Lower lobe of right lung (tissue), 2 donors: ENCODE data around the gene NANOS1. TPM values are rescaled to one million over a fixed set of nuclear protein-coding genes. Genes with fewer than 3 reads are reported as not detected.

Experiments used
- ATAC-seq, 2 donors: fragments of 200-7000 bp; cut with Tn5 transposase; one replicate each; pipeline ENCODE4 v1.9.1; 2020 to 2022; ENCODE audit warnings: mild to moderate bottlenecking in 2 of 2, moderate library complexity in 2 of 2
- DNase-seq: peaks from one replicate; pipeline ENCODE4 v3.0.0-alpha.2; 2020
- H3K27ac ChIP-seq: fragments of 200-600 bp; one replicate; pipeline ENCODE4 v1.8.0; 2022
- H3K27me3 ChIP-seq: fragments of 200-600 bp; one replicate; pipeline ENCODE4 v1.8.0; 2022; ENCODE audit warnings: low read depth
- H3K36me3 ChIP-seq: fragments of 200-600 bp; one replicate; pipeline ENCODE4 v1.8.0; 2022; ENCODE audit warnings: mild to moderate bottlenecking
- H3K4me1 ChIP-seq: fragments of 200-600 bp; one replicate; pipeline ENCODE4 v1.8.0; 2022
- H3K4me3 ChIP-seq: fragments of 200-600 bp; one replicate; pipeline ENCODE4 v1.8.0; 2022; ENCODE audit warnings: mild to moderate bottlenecking
- H3K9me3 ChIP-seq: fragments of 200-600 bp; one replicate; pipeline ENCODE4 v1.8.0; 2022
- intact Hi-C: fragments of 100-400 bp; cut with DNase I; formaldehyde crosslinking; loops from one replicate; pipeline ENCODE4 v1.11.0; 2022
- total RNA-seq: library from RNA; stranded (reverse); fragmentation: NEBNext Ultra II Directional; extraction: Animal tissue kit (Norgen Biotek cat#: 25700); gene quantifications from one replicate; pipeline ENCODE4 v1.2.1, GENCODE V29; 2021
- TF ChIP-seq, protein P1 (sequence below): fragments of 200-600 bp; IDR thresholded peaks from one replicate; pipeline ENCODE4 v1.8.0; 2022; ENCODE audit warnings: antibody characterized with exemption, mild to moderate bottlenecking
- donor health status: DM: no; HTN: yes; CAD: no; lungs with severe emphysema.

The NANOS1 gene
- total RNA-seq, 1 donor from 2014 or later, result 1.9 TPM

DNA sequence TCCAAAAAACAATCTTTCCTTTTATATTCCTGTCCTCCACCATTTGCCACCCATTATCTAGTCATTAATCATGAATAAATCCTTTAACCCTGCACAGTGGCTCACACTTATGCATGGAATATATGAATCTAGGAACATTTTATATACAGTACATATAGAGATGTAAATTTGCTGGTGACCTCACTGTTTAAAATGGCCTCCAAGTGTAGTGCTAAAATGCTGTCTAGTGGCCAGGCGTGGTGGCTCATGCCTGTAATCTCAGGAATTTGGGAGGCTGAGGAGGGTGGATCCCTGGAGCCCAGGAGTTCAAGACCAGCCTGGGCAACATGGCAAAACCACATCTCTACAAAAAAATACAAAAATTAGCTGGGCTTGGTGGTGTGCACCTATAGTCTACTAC is 9.6 kb downstream of the NANOS1 start:
- Histone ChIP-seq H3K27me3 (no peaks in the 10 kb centered on the region), H3K36me3 (peaks cover 100% of the 10 kb centered on the region), H3K27ac (no peak overlapping the region), H3K4me3 (no peak overlapping the region), H3K9me3 (no peaks in the 10 kb centered on the region), H3K4me1 (no peaks in the 10 kb centered on the region)
- intact Hi-C loops, result no loop called here
- TF ChIP-seq, protein P1, sequence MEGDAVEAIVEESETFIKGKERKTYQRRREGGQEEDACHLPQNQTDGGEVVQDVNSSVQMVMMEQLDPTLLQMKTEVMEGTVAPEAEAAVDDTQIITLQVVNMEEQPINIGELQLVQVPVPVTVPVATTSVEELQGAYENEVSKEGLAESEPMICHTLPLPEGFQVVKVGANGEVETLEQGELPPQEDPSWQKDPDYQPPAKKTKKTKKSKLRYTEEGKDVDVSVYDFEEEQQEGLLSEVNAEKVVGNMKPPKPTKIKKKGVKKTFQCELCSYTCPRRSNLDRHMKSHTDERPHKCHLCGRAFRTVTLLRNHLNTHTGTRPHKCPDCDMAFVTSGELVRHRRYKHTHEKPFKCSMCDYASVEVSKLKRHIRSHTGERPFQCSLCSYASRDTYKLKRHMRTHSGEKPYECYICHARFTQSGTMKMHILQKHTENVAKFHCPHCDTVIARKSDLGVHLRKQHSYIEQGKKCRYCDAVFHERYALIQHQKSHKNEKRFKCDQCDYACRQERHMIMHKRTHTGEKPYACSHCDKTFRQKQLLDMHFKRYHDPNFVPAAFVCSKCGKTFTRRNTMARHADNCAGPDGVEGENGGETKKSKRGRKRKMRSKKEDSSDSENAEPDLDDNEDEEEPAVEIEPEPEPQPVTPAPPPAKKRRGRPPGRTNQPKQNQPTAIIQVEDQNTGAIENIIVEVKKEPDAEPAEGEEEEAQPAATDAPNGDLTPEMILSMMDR, result no peak
- ATAC-seq (no peak), DNase-seq (no peak)

DNA sequence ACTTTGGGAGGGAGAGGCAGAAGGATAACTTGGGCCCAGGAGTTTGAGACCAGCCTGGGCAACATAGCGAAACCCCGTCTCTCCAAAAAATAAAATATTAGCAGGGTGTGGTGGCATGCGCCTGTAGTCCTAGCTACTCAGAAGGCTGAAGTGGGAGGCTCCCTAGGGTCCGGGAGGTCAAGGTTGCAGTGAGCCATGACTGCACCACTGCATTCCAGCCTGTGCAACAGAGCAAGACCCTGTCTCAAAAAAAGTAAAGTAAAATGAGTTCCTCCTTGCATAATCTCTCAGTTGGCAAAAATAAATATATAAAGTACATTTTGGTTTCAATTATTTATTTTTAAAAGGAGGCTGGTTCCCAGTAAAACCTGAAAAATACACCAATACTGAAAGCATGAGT is 11.8 kb downstream of the NANOS1 start:
- intact Hi-C loops, result no loop called here
- DNase-seq (no peak), ATAC-seq (no peak)
- no peaks in the 10 kb centered on the region for H3K4me1 ChIP-seq
- TF ChIP-seq, protein P1, result no peak
- H3K27me3 ChIP-seq, result no peaks in the 10 kb centered on the region
- H3K9me3 ChIP-seq, result no peaks in the 10 kb centered on the region
- H3K36me3 ChIP-seq, result peaks cover 100% of the 10 kb centered on the region
- no peak overlapping the region for H3K4me3 ChIP-seq
- H3K27ac ChIP-seq, result no peak overlapping the region

DNA sequence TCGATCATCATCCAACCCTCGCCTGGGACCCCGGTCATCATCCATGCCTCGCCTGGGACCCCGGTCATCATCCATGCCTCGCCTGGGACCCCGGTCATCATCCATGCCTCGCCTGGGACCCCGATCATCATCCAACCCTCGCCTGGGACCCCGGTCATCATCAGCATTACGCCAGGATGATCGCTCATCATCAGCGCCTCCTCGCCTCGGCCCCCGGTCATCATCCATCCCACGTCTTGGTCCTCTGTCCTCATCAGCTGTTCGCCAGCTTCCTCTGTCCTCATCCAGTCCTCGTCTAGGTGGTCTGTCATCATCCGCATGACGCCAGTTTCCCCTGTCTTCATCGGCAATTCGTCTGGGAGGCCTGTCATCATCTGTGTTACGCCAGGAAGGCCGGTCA is 12.7 kb downstream of the NANOS1 start:
- H3K36me3 ChIP-seq, result peaks cover 100% of the 10 kb centered on the region
- DNase-seq (no peak), ATAC-seq (no peak)
- TF ChIP-seq, protein P1, result no peak
- H3K4me3 ChIP-seq, result no peak overlapping the region
- H3K4me1 ChIP-seq, result no peaks in the 10 kb centered on the region
- no peak overlapping the region for H3K27ac ChIP-seq
- intact Hi-C loops, result no loop called here
- H3K27me3 ChIP-seq, result no peaks in the 10 kb centered on the region
- no peaks in the 10 kb centered on the region for H3K9me3 ChIP-seq

DNA sequence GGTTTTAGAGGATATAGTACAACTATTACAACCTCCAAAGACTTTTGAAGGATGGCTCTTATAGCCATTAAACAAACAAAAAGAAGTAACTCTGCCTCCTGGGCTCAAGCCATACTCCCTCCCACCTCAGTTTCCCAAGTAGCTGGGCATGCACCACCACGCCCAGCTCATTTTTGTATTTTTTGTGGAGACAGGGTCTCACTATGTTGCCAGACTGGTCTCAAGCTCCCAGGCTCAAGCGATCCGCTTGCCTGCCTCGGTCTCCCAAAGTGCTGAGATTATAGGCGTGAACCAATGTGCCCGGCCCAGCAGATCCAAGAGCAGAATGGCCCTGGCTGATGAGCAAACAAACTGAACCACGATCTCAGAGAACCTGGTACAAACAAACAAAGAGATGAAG is 16.0 kb downstream of the NANOS1 start:
- H3K27me3 ChIP-seq, result no peaks in the 10 kb centered on the region
- TF ChIP-seq, protein P1, result no peak
- H3K9me3 ChIP-seq, result no peaks in the 10 kb centered on the region
- ATAC-seq, result no peak
- H3K27ac ChIP-seq, result no peak overlapping the region
- DNase-seq, result no peak
- intact Hi-C loops, result no loop called here
- H3K36me3 ChIP-seq, result peaks cover 100% of the 10 kb centered on the region
- no peak overlapping the region for H3K4me3 ChIP-seq
- H3K4me1 ChIP-seq, result no peaks in the 10 kb centered on the region

DNA sequence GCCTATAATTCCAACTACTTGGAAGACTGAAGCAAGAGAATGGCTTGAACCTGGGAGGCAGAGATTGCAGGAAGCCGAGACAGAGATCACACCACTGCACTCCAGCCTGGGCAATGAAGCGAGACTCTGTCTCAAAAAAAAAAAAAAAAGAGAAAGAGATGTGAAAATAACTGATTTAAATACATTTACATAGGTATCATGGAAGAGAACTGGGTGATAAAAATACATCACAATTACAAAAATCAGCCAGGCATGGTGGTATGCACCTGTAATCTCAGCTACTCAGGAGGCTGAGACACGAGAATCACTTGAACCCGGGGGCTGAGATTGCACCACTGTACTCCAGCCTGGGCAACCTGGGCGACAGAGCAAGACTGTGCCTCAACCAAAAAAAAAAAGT is 19.8 kb downstream of the NANOS1 start:
- H3K27me3 ChIP-seq, result no peaks in the 10 kb centered on the region
- intact Hi-C loops, result no loop called here
- ATAC-seq, result no peak
- peaks cover 99% of the 10 kb centered on the region for H3K36me3 ChIP-seq
- no peak overlapping the region for H3K27ac ChIP-seq
- no peaks in the 10 kb centered on the region for H3K4me1 ChIP-seq
- TF ChIP-seq, protein P1, result no peak
- H3K9me3 ChIP-seq, result no peaks in the 10 kb centered on the region
- H3K4me3 ChIP-seq, result no peak overlapping the region
- no peak for DNase-seq

DNA sequence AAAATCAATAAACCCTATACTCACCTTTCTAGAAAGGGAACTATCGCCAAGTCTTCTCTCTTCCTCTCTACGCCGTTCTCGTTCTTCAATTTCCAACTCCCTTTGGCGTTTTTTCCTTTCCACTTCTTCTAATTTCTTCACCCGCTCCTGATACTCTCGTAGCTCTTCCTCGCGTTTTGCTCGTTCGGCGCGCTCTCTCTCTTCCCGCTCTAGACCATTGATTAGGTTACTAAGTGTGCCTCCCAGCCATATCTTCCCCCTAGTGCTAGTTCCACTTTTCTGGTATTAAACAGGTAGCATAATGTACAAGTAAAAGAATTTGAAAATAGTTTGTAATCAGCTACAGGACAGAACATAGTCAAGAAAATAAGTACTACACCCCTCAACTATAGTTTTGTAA is 20.3 kb downstream of the NANOS1 start:
- no peak overlapping the region for H3K4me3 ChIP-seq
- H3K4me1 ChIP-seq, result no peaks in the 10 kb centered on the region
- ATAC-seq, result no peak
- H3K27ac ChIP-seq, result no peak overlapping the region
- DNase-seq, result no peak
- no peaks in the 10 kb centered on the region for H3K27me3 ChIP-seq
- peaks cover 99% of the 10 kb centered on the region for H3K36me3 ChIP-seq
- TF ChIP-seq, protein P1, result no peak
- no peaks in the 10 kb centered on the region for H3K9me3 ChIP-seq
- intact Hi-C loops, result no loop called here
